Endothelial cell of coronary artery (primary cell): ENCODE measurements around the gene AJM1. TPM values are rescaled to one million over a fixed set of nuclear protein-coding genes. Genes with fewer than 3 reads are reported as not detected.

ENCODE experiments used
- total RNA-seq: library from RNA; depleted of rRNA; stranded (reverse); fragments of >200 nt; gene quantifications from 2 replicates; pipeline ENCODE4 v1.2.3, GENCODE V29; 2014

AJM1 gene
- total RNA-seq, result 0.45 and 2.2 TPM in 2 replicates

GRCh38 chr9:136842380-136842948 is at the start of gene AJM1:
AJM1 (plus strand) TSS chr9:136842478; CDS start chr9:136844415, 1,937 bp downstream.

GRCh38 chr9:136796238-136796774 is 46.0 kb upstream of the AJM1 start, which contains the start of gene CCDC183:
CCDC183 (plus strand) TSS chr9:136796338; CDS start chr9:136796398, 60 bp downstream.

GRCh38 chr9:136807281-136808074 is 34.8 kb upstream of the AJM1 start, which contains the start of gene RABL6:
RABL6 (plus strand) TSS chr9:136807948; CDS start chr9:136808197, 249 bp downstream.

GRCh38 chr9:136849038-136849959 is 7.0 kb downstream of the AJM1 start, which contains the start of gene PHPT1:
PHPT1 (plus strand) TSS chr9:136849409; CDS start chr9:136849431, 22 bp downstream.

GRCh38 chr9:136851941-136852663 is 9.8 kb downstream of the AJM1 start, which contains the start of gene MAMDC4:
MAMDC4 (plus strand) TSS chr9:136852346; CDS start chr9:136852417, 71 bp downstream.

GRCh38 chr9:136885950-136886578 is 43.8 kb downstream of the AJM1 start, which contains the start of gene TRAF2:
TRAF2 (plus strand) TSS chr9:136886516; CDS start chr9:136898741, 12,225 bp downstream.

Other genes starting within 250 kb of the AJM1 start
- 318 and 599 TPM in 2 replicates for gene EGFL7, start 179.6 kb upstream of the AJM1 start, total RNA-seq
- 31.4 and 36.0 TPM in 2 replicates for gene AGPAT2, start 155.0 kb upstream of the AJM1 start, total RNA-seq
- gene DIPK1B, start 129.9 kb upstream of the AJM1 start, total RNA-seq, result 100 and 125 TPM in 2 replicates
- gene LCN10, start 99.5 kb upstream of the AJM1 start, total RNA-seq, result not detected in 2 replicates
- not detected in 2 replicates for gene LCN6, start 94.0 kb upstream of the AJM1 start, total RNA-seq
- not detected in 2 replicates for gene LCN8, start 84.2 kb upstream of the AJM1 start, total RNA-seq
- gene LCN15, start 78.0 kb upstream of the AJM1 start, total RNA-seq, result not detected in 2 replicates
- 73.7 and 78.5 TPM in 2 replicates for gene TMEM141, start 51.1 kb upstream of the AJM1 start, total RNA-seq
- under 0.01 and 1.1 TPM in 2 replicates for gene CCDC183, start 46.1 kb upstream of the AJM1 start, total RNA-seq
- 73.3 and 80.5 TPM in 2 replicates for gene RABL6, start 34.5 kb upstream of the AJM1 start, total RNA-seq
- 189 and 196 TPM in 2 replicates for gene PHPT1, start 6.9 kb downstream of the AJM1 start, total RNA-seq
- 0.81 and 4.9 TPM in 2 replicates for gene MAMDC4, start 9.9 kb downstream of the AJM1 start, total RNA-seq
- 442 and 468 TPM in 2 replicates for gene EDF1, start 23.8 kb downstream of the AJM1 start, total RNA-seq
- 11.6 and 16.9 TPM in 2 replicates for gene TRAF2, start 44.0 kb downstream of the AJM1 start, total RNA-seq
- 154 and 194 TPM in 2 replicates for gene FBXW5, start 102.3 kb downstream of the AJM1 start, total RNA-seq
- 0.19 and 0.72 TPM in 2 replicates for gene C8G, start 102.8 kb downstream of the AJM1 start, total RNA-seq
- gene LCN12, start 109.8 kb downstream of the AJM1 start, total RNA-seq, result 0.09 TPM in 1 of 2 replicates, not detected in the other
- gene PTGDS, start 135.0 kb downstream of the AJM1 start, total RNA-seq, result 0.56 TPM in 1 of 2 replicates, not detected in the other
- gene LCNL1, start 140.5 kb downstream of the AJM1 start, total RNA-seq, result 0.19 TPM in 1 of 2 replicates, not detected in the other
- gene PAXX, start 149.9 kb downstream of the AJM1 start, total RNA-seq, result 14.8 and 18.4 TPM in 2 replicates
- 0.90 and 7.6 TPM in 2 replicates for gene CLIC3, start 154.1 kb downstream of the AJM1 start, total RNA-seq
- gene ABCA2, start 185.8 kb downstream of the AJM1 start, total RNA-seq, result 11.0 and 27.3 TPM in 2 replicates
- gene FUT7, start 189.6 kb downstream of the AJM1 start, total RNA-seq, result not detected in 2 replicates
- gene NPDC1, start 203.7 kb downstream of the AJM1 start, total RNA-seq, result 29.4 and 39.3 TPM in 2 replicates
- gene ENTPD2, start 211.6 kb downstream of the AJM1 start, total RNA-seq, result not detected in 2 replicates
- 5.5 and 15.9 TPM in 2 replicates for gene SAPCD2, start 228.1 kb downstream of the AJM1 start, total RNA-seq
- gene UAP1L1, start 235.0 kb downstream of the AJM1 start, total RNA-seq, result 8.7 and 11.6 TPM in 2 replicates
- gene MAN1B1, start 244.5 kb downstream of the AJM1 start, total RNA-seq, result 54.5 and 71.4 TPM in 2 replicates